Cardiac muscle cell (in vitro differentiated cells and primary cell): ENCODE results near the gene ATP9B. TPM values are rescaled to one million over a fixed set of nuclear protein-coding genes. Genes with fewer than 3 reads are reported as not detected.
A peak's percentile ranks its signal among the peaks of the same experiment; 100 is the strongest.

Experiments used
- DNase-seq, 2 donors: peaks; one replicate each; pipeline versions ENCODE4 v3.0.0 to v3.0.0-alpha.2; 2010 to 2017; ENCODE audit warnings: low read depth in 1 of 2, low spot score in 1 of 2
- H3K27ac ChIP-seq: fragments of 200-600 bp; sonication (generic); 2 replicates; pipeline ENCODE4 v1.5.1; 2016
- H3K27me3 ChIP-seq: fragments of 200-600 bp; sonication (generic); 2 replicates; pipeline ENCODE4 v1.6.0; 2016; ENCODE audit warnings: control low read depth
- H3K36me3 ChIP-seq: fragments of 200-600 bp; sonication (generic); 2 replicates; pipeline ENCODE4 v1.5.1; 2016; ENCODE audit warnings: control low read depth
- H3K4me1 ChIP-seq: fragments of 200-600 bp; sonication (generic); 2 replicates; pipeline ENCODE4 v1.8.1; 2017; ENCODE audit warnings: low read depth, mild to moderate bottlenecking, mixed run types
- H3K4me3 ChIP-seq: fragments of 200-600 bp; sonication (generic); 2 replicates; pipeline ENCODE4 v1.5.1; 2016; ENCODE audit warnings: mild to moderate bottlenecking
- H3K9me3 ChIP-seq: fragments of 200-600 bp; sonication (generic); 2 replicates; pipeline ENCODE4 v1.5.1; 2017; ENCODE audit warnings: low read depth, mild to moderate bottlenecking, control low read depth
- polyA plus RNA-seq: library from polyadenylated mRNA; unstranded; fragments of >200 nt; fragmentation: Nextera tagmentation; extraction: Ambion mirVana; gene quantifications from 2 replicates; pipeline ENCODE4 v1.2.1, GENCODE V29; 2016
- total RNA-seq: library from RNA; depleted of rRNA; stranded (reverse); fragments of >200 nt; gene quantifications from 2 replicates; pipeline ENCODE4 v1.2.3, GENCODE V29; 2016
- TF ChIP-seq, protein P1 (sequence below): IDR thresholded peaks from 2 replicates; pipeline ENCODE4 v1.5.1; 2012; ENCODE audit warnings: low read depth, mild to moderate bottlenecking, low read length

ATP9B gene
- total and polyA plus RNA-seq, 2 experiments from 2014 or later, result 14.1 to 14.2 TPM

DNA sequence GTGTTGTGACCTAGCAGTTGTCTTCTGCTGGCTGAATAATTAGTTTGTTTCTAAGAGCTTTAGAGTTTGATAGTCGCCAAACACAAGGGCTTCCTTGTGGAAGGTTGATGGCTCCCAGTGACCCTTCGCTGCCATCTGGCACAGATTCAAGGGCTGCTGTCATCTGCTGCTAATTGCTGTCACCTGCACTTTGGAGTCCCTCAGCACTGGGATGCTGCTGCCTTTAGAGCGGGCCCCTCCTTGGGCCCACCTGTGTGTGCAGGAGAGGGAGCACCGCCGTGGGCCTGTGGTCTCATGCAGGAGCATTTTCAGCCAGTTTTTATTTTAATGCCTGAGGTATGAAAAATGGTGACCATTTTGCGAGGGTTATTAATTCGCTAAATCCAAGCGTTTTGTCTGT is 172.6 kb downstream of the ATP9B start:
- peak in 1 of 2 donors; percentile 15 for DNase-seq
- H3K9me3 ChIP-seq, result no peaks in the 10 kb centered on the region
- H3K36me3 ChIP-seq, result no peaks in the 10 kb centered on the region
- no peaks in the 10 kb centered on the region for H3K27me3 ChIP-seq
- TF ChIP-seq, protein P1, sequence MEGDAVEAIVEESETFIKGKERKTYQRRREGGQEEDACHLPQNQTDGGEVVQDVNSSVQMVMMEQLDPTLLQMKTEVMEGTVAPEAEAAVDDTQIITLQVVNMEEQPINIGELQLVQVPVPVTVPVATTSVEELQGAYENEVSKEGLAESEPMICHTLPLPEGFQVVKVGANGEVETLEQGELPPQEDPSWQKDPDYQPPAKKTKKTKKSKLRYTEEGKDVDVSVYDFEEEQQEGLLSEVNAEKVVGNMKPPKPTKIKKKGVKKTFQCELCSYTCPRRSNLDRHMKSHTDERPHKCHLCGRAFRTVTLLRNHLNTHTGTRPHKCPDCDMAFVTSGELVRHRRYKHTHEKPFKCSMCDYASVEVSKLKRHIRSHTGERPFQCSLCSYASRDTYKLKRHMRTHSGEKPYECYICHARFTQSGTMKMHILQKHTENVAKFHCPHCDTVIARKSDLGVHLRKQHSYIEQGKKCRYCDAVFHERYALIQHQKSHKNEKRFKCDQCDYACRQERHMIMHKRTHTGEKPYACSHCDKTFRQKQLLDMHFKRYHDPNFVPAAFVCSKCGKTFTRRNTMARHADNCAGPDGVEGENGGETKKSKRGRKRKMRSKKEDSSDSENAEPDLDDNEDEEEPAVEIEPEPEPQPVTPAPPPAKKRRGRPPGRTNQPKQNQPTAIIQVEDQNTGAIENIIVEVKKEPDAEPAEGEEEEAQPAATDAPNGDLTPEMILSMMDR, result no peak
- no peak overlapping the region for H3K27ac ChIP-seq
- H3K4me3 ChIP-seq, result no peak overlapping the region
- H3K4me1 ChIP-seq, result no peaks in the 10 kb centered on the region

DNA sequence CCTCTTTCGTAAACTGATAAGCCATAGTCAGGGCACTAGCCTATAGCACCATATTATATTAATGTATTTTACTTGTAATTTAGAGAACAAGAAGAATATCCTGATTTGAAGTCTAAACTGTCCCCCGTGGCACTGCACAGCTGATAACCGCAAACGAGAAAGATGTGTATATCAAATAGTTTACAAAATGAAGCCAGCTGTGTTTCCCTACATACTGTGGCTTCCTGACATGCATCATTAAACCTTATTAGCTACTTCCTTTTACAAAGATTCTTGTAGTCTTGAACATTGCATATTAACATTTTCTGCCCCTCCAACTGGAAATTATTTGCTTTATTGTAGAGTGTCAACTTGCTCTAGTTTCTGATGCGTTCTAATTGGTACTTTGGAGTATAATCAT is 173.1 kb downstream of the ATP9B start:
- Histone ChIP-seq H3K27me3 (no peaks in the 10 kb centered on the region), H3K4me3 (no peak overlapping the region), H3K36me3 (no peaks in the 10 kb centered on the region), H3K9me3 (no peaks in the 10 kb centered on the region), H3K27ac (no peak overlapping the region), H3K4me1 (no peaks in the 10 kb centered on the region)
- DNase-seq, result no peak
- TF ChIP-seq, protein P1, result no peak

DNA sequence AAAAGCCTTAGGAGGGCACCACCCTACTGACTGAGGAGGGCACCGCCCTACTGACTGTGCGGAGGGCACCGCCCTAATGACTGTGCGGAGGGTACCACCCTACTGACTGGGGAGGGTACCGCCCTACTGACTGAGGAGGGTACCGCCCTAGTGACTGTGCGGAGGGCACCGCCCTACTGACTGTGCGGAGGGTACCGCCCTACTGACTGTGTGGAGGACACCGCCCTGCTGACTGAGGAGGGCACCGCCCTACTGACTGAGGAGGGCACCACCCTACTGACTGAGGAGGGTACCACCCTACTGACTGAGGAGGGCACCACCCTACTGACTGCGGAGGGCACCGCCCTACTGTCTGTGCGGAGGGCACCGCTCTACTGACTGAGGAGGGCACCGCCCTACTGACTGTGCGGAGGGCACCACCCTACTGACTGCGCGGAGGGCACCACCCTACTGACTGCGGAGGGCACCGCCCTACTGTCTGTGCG is 176.4 kb downstream of the ATP9B start:
- H3K27ac ChIP-seq, result no peak overlapping the region
- TF ChIP-seq, protein P1, result no peak
- H3K27me3 ChIP-seq, result no peaks in the 10 kb centered on the region
- no peak overlapping the region for H3K4me3 ChIP-seq
- DNase-seq, result no peak
- no peaks in the 10 kb centered on the region for H3K4me1 ChIP-seq
- no peaks in the 10 kb centered on the region for H3K36me3 ChIP-seq
- H3K9me3 ChIP-seq, result no peaks in the 10 kb centered on the region

DNA sequence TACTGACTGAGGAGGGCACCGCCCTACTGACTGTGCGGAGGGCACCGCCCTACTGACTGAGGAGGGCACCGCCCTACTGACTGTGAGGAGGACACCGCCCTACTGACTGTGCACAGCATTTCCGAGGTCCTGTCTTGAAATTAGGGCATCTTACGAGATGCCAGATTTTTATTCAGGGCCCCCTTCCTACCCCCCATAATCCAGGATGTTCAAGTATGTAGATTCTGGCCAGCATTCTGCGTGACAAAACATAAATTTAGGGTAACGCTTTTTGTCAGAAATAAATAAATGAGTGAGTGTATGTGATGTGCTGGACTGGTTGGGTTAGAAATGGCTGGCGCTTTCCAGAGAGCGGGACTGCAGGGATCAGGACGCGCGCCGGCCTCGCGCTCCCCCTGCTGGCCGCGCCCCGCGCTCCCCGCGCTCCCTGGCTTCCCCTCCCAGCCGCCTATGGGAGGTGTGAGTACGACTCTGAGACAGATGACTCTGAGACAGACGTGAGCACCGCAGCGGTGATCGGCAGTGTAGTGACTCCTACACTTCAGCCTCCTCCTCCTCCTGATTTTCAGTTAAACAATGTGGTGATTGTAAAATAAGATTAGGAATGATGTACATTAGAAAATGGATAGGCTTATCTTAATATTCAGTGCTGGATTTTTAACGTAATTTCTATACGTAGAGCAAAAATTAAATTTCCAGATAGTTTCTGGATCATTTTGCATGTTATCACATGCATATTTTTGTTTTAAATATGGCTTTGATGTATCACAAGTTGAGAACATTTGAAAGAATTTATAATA is 177.3 kb downstream of the ATP9B start:
- no peak overlapping the region for H3K27ac ChIP-seq
- H3K27me3 ChIP-seq, result no peaks in the 10 kb centered on the region
- TF ChIP-seq, protein P1, result peak; percentile 100
- no peaks in the 10 kb centered on the region for H3K4me1 ChIP-seq
- H3K36me3 ChIP-seq, result no peaks in the 10 kb centered on the region
- H3K4me3 ChIP-seq, result no peak overlapping the region
- H3K9me3 ChIP-seq, result no peaks in the 10 kb centered on the region
- DNase-seq, result peak; percentile 76 to 83

DNA sequence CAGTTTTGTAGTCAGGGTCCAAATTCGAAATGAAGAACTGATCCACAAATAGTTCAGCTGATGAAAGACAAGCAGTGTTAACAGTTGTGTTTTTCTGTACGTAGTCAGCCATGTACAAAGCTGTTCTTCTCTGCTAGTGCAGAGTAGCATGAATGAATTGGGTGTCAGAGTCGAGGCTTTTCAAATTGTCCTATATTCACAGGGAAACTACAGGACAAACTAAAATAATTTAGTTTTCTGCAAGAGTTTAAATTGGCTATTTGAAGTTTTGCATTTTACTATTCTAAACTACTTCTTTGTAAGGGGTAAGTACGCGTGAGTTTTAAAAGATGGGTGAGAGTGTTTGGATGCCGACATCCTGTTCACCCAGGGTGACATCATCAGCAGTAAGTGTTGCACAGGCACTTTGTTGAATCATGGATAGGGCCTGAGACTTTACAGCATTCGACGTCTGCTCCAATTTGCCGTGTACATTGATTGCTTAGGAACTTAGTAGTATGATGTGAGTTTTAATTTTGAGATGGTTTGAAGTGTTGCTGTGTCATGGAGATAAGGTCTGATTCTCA is 179.4 kb downstream of the ATP9B start:
- Histone ChIP-seq H3K4me3 (no peak overlapping the region), H3K27me3 (no peaks in the 10 kb centered on the region), H3K36me3 (no peaks in the 10 kb centered on the region), H3K4me1 (no peaks in the 10 kb centered on the region), H3K9me3 (no peaks in the 10 kb centered on the region), H3K27ac (no peak overlapping the region)
- peak in 1 of 2 donors; percentile 11 for DNase-seq
- TF ChIP-seq, protein P1, result no peak
